Aorta (tissue), 5 donors: Measurements from ENCODE around the gene MYBPHL. TPM values are rescaled to one million over a fixed set of nuclear protein-coding genes. Genes with fewer than 3 reads are reported as not detected.
A peak's percentile ranks its signal among the peaks of the same experiment; 100 is the strongest.

Source experiments
- ATAC-seq: fragments of 200-7000 bp; cut with Tn5 transposase; one replicate; pipeline ENCODE4 v1.9.1; 2022; ENCODE audit warnings: moderate library complexity; ENCODE audit not compliant: low FRiP score
- DNase-seq, 2 donors: peaks; one replicate each; pipeline ENCODE4 v3.0.0-alpha.2; 2020
- H3K27ac ChIP-seq, 2 donors: one replicate each; pipeline ENCODE4 v1.5.1; 2013; ENCODE audit warnings: low read length in 2 of 2, mild to moderate bottlenecking in 2 of 2, moderate library complexity in 2 of 2, control low read depth in 1 of 2, inconsistent platforms in 1 of 2, low read depth in 1 of 2
- H3K27me3 ChIP-seq, 2 donors: one replicate each; pipeline ENCODE4 v1.6.1; 2013; ENCODE audit warnings: control low read depth in 1 of 2, low read length in 1 of 2, mild to moderate bottlenecking in 1 of 2, moderate library complexity in 1 of 2; ENCODE audit not compliant: insufficient read depth in 2 of 2, control insufficient read depth in 1 of 2
- H3K36me3 ChIP-seq, 2 donors: one replicate each; pipeline ENCODE4 v1.6.1; 2013; ENCODE audit warnings: control low read depth in 1 of 2, low read length in 1 of 2, mild to moderate bottlenecking in 1 of 2; ENCODE audit not compliant: insufficient read depth in 2 of 2, control insufficient read depth in 1 of 2
- H3K4me1 ChIP-seq, 2 donors: one replicate each; pipeline ENCODE4 v1.6.1; 2013; ENCODE audit warnings: low read length in 2 of 2, control low read depth in 1 of 2, mild to moderate bottlenecking in 1 of 2, moderate library complexity in 1 of 2; ENCODE audit not compliant: insufficient read depth in 2 of 2, control insufficient read depth in 1 of 2
- H3K4me3 ChIP-seq, 2 donors: one replicate each; pipeline ENCODE4 v1.5.1; 2013; ENCODE audit warnings: low read length in 2 of 2, control low read depth in 1 of 2, mild to moderate bottlenecking in 1 of 2
- H3K9me3 ChIP-seq: one replicate; pipeline ENCODE4 v1.6.1; 2013; ENCODE audit warnings: mild to moderate bottlenecking, low read length; ENCODE audit not compliant: control insufficient read depth
- WGBS, 2 donors: extraction: QIAGEN DNeasy Blood & Tissue Kit; methylation state at CpG; one replicate each; pipeline ENCODE4 v1.1.7; 2013; 5-methylcytosine and 5-hydroxymethylcytosine counted together
- intact Hi-C, 2 donors: fragments of 100-400 bp; cut with DNase I; formaldehyde crosslinking; loops; one replicate each; pipeline versions ENCODE4 v1.14.2 to v1.15.0; 2022
- polyA plus RNA-seq, 2 donors: library from polyadenylated mRNA; stranded (reverse); fragments of 200-250 nt; gene quantifications; one replicate each; pipeline ENCODE4 v1.2.3, GENCODE V29; 2013
- total RNA-seq, 2 donors: library from RNA; stranded (reverse); fragmentation: NEBNext Ultra II Directional; extraction: Animal tissue kit (Norgen Biotek cat#: 25700); gene quantifications; one replicate each; pipeline ENCODE4 v1.2.1, GENCODE V29; 2021
- donor health status: healthy with polysubstance abuse.
- donor health status: Bipolar disorder and iron deficiency.
- donor health status: DM: no; HTN: no; CAD: no.
- donor health status: DM: no; HTN: no; CAD: no.
- donor health status: DM: yes; HTN: yes; CAD: no.

The MYBPHL gene
- total and polyA plus RNA-seq, 4 donors, result not detected

DNA sequence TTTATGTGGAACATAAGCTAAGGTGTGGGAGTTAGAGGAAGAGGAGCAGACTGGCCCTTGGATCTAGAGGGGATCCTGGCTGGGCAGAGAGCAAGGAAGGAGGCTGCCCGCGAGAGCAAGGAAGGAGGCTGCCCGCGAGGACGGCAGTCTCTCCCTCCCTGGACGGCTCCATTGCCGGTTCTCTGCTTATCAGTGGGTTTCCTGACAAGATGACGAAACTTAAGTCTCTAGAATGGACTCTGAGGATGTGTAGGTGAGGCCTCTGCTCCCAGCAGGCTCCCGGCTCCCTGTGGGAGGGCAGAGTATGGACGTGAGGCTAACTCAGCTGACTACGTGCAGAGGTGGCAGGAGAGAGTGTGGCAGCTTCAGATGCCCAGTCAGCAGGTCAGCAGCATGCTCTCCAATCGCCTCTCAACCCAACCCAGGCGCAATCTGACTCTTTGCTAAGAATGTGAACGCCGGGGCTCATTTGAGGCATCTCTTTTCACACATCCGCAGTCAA, 6.1 kb downstream of the MYBPHL start:
- Histone ChIP-seq H3K4me3 (no peak overlapping the region), H3K9me3 (no peaks in the 10 kb centered on the region), H3K4me1 (no peaks in the 10 kb centered on the region), H3K27ac (no peak overlapping the region), H3K36me3 (no peaks in the 10 kb centered on the region), H3K27me3 (no peaks in the 10 kb centered on the region)
- intact Hi-C loops, result no loop called here
- no peak for ATAC-seq
- DNase-seq, result no peak
- 86 to 87% methylated on average over 16 of the region's 16 CpGs for WGBS, 2 donors

DNA sequence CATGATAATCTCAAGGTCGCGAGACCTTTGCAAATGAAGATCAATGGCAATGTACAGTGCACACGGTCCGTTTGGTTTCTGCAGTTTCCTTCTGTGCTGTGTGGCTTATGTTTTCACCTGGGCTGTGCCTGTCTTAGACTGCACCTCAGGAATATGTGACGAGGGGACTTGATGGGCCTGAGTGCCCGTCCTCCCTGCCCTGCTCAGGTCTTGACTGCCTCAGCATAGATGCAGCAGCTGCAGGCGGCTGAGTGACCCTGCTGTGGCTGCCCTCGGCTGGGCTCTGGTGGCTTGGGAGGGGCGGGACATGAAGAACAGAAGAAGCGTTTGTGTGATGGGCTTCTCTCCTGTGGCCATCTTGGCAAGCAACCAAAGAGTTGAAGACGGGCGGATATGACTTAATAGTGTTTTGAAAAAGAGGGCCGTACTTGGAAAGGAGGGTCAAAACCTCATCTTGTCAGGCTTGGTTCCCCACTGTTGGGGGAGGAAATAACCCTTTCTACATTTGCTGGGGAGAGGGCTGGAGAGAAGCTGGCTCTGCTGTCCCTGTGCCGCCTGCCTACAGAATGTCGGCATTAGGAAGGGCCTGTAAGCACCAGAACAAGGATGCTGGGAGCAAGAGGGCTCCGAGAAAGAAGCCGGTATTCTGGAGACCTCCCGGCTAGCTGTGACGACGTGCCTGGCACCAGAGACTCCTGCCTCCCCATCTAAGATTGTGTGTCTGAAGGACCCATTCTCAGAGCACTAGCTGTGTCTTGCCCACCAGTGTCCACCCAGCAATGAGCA, 7.1 kb downstream of the MYBPHL start:
- no peaks in the 10 kb centered on the region for H3K27me3 ChIP-seq
- H3K36me3 ChIP-seq, result no peaks in the 10 kb centered on the region
- intact Hi-C loops, result no loop called here
- no peak overlapping the region for H3K4me3 ChIP-seq
- H3K4me1 ChIP-seq, result no peaks in the 10 kb centered on the region
- 78 to 80% methylated on average over 20 of the region's 20 CpGs for WGBS, 2 donors
- ATAC-seq (peak; percentile 27), DNase-seq (no peak)
- H3K27ac ChIP-seq, result no peak overlapping the region
- H3K9me3 ChIP-seq, result no peaks in the 10 kb centered on the region

DNA sequence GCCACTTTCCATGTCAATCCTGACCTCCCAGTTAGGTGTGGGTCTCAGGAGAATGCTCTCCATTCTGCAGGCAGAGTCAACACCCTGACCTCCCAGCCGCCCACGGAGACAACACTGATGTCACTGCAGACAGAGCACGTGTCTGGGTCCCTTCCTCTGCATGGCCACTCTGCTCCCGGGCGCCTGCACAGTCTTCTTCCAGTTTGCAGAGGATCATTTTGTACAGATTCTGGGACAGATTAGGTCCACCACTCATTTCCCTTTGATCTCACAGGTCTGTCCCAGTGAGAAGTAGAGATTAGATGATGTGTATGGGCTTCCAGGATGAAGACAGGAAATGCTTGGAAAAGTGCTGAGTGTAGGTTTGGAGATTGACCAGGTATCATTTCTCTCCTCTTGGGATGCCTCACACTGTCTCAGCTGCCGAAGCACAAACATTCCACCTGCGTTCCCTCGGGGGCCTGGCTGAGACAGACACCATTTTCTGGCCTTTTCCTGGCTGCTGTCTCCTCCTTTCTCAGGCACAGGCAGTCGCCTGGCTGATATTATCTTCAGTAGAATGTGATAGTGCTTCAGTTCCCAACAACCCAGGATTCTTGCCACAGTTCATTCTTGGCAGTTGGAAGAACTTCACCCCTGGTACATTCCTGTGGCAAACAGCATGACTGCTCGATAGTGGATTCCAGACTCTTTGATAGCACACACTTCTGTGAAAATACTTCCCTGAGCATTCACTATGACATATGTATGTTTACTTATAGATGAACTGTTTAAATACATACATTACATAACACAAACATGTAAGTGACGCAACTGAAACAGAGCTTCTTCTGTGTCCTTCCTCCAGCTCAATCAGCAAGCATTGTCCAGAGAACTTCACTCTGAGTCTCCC, 7.9 kb downstream of the MYBPHL start:
- WGBS, 2 donors, result 39 to 43% methylated on average over 11 of the region's 11 CpGs
- H3K36me3 ChIP-seq, result no peaks in the 10 kb centered on the region
- ATAC-seq (no peak), DNase-seq (peak in 1 of 2 donors; percentile 64)
- intact Hi-C loops, result no loop called here
- H3K27me3 ChIP-seq, result no peaks in the 10 kb centered on the region
- H3K27ac ChIP-seq, result no peak overlapping the region
- H3K4me1 ChIP-seq, result no peaks in the 10 kb centered on the region
- no peaks in the 10 kb centered on the region for H3K9me3 ChIP-seq
- H3K4me3 ChIP-seq, result no peak overlapping the region

DNA sequence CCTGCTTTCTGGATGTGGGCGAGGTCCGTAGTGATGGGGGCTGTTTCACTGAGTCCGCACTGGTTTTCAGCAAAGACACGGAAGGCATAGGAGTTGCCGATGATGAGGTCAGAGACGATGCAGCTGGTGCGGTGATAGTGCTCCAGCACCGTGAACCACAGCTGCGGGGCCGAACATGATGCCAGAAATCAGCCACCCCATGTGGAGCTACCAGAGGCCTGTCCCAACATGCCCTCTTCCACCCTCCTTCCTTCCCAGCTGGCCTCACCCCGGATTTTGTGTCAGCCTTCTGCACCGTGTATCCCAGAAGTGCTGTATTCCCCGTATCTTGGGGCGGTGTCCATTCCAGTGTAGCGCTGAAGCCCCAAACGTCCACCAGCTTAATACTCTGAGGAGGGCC, 10.0 kb downstream of the MYBPHL start:
- WGBS, 2 donors, result 94 to 96% methylated on average over 16 of the region's 16 CpGs
- Histone ChIP-seq H3K4me3 (no peak overlapping the region), H3K36me3 (no peaks in the 10 kb centered on the region), H3K27me3 (no peaks in the 10 kb centered on the region), H3K4me1 (no peaks in the 10 kb centered on the region), H3K9me3 (no peaks in the 10 kb centered on the region), H3K27ac (no peak overlapping the region)
- DNase-seq (no peak), ATAC-seq (no peak)
- intact Hi-C loops, result no loop called here

DNA sequence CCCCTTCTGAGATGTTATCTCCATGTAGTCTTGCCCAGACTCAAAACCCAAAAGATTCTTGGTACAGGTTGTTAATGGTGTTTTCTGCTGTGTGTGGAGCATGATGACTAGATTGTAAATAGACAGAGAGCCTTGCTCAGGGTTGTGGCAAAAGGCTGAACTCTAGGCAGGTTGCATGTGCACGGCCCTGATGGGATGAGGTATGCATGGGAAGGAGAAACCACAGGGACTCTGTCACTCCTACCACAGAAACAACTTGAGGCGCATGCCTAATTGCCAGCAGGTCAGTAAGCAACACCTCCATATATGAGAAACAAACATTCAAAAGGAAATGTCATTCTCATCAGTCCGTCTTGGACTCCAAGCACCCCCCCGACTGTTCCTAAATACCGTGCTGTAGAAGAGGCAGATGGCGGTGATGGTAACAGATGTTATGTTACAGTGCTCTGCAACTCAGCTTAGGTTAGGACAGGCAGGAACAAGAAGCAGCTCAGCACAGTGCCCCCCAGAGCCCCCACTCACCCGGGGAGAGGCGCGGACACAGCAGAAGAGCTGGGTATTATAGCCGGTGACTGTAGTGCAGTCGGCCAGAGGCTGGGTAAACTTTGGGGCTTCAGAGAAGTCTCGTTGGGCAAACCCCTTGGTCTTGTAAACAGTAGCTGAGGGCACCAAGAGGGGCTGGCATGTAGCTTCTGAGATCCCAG, 10.9 kb downstream of the MYBPHL start:
- Histone ChIP-seq H3K36me3 (no peaks in the 10 kb centered on the region), H3K9me3 (no peaks in the 10 kb centered on the region), H3K4me1 (no peaks in the 10 kb centered on the region), H3K27me3 (no peaks in the 10 kb centered on the region), H3K4me3 (no peak overlapping the region), H3K27ac (no peak overlapping the region)
- no peak for ATAC-seq
- WGBS, 2 donors, result 78 to 81% methylated on average over 12 of the region's 12 CpGs
- intact Hi-C loops, result no loop called here
- no peak for DNase-seq

DNA sequence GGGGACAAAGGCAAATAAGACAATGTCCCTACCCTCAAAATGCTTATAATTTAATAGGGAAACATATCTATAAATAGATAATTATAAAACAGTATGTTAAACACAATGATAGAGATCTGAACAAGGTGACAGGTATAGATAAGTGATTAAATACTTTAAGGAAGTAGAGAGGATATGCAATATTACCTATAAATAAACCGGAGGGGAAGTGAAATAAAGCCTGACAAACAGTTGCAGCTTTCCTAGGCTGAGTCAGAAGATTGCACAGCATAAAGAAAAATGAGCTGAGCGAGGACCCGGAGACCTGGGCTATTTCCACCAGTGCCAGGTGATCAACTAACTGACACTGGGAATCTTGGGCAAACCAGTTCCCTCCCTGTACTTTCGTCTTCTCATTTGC, 12.3 kb downstream of the MYBPHL start:
- DNase-seq (no peak), ATAC-seq (no peak)
- Histone ChIP-seq H3K4me3 (no peak overlapping the region), H3K4me1 (no peaks in the 10 kb centered on the region), H3K36me3 (no peaks in the 10 kb centered on the region), H3K27ac (no peak overlapping the region), H3K9me3 (no peaks in the 10 kb centered on the region), H3K27me3 (no peaks in the 10 kb centered on the region)
- WGBS, 2 donors, result 79 to 89% methylated on average over 4 of the region's 4 CpGs
- intact Hi-C loops, result no loop called here

DNA sequence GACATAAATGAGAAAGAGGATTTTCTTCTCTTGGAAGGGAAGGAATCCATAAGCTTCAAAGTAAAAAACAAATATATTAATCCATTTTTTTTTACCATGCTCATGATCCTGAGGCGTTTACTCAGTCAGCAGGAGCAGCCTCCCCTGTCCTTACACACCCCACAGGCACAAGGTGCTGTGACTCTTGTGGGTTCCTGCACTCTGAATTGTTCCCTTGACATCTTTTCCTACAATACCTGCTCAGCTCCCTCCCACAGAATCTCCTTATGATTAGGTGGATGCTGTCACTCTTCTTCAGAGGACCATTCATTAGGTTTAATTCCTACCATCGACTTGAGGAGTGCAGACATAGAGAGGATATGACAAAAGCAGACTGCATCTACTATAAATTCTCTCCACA, 13.8 kb downstream of the MYBPHL start:
- no peak overlapping the region for H3K4me3 ChIP-seq
- DNase-seq (no peak), ATAC-seq (no peak)
- no peaks in the 10 kb centered on the region for H3K4me1 ChIP-seq
- no peaks in the 10 kb centered on the region for H3K9me3 ChIP-seq
- H3K36me3 ChIP-seq, result no peaks in the 10 kb centered on the region
- H3K27me3 ChIP-seq, result no peaks in the 10 kb centered on the region
- no peak overlapping the region for H3K27ac ChIP-seq
- intact Hi-C loops, result no loop called here
- WGBS, 2 donors, result 74 to 83% methylated on average over 2 of the region's 2 CpGs

DNA sequence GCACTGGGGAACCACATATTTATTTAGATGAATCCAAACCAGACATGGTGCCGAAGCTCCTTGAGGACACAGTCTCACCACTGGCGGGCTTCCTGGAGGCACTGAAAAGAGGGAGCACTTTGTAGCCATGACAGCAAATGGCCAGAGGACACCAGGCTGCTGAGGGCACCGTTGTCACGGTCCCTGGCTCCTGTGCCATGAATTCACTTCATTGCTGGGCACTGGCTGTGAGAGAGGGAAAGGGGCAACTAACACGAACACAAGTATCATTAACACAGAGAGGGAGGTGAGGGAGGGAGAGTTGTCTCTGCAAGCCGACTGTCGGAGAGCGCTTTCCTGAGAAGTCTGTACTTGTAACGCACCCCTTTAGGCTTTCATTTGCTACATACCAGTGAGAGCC, 14.4 kb downstream of the MYBPHL start:
- 71 to 76% methylated on average over 9 of the region's 9 CpGs for WGBS, 2 donors
- no peaks in the 10 kb centered on the region for H3K4me1 ChIP-seq
- H3K9me3 ChIP-seq, result no peaks in the 10 kb centered on the region
- no peak overlapping the region for H3K4me3 ChIP-seq
- no peaks in the 10 kb centered on the region for H3K27me3 ChIP-seq
- intact Hi-C loops, result no loop called here
- ATAC-seq (no peak), DNase-seq (no peak)
- H3K27ac ChIP-seq, result no peak overlapping the region
- H3K36me3 ChIP-seq, result no peaks in the 10 kb centered on the region
